Activated naive CD8-positive, alpha-beta T cell treated with anti-CD3 and anti-CD28 coated beads, Interleukin-2, amount 50 U/mL, for 24 hours (primary cell): ENCODE results near the gene TNNI3K.

Experiments used
- ATAC-seq: fragments of 150-1000 bp; cut with Tn5 transposase; one replicate; pipeline ENCODE4 v1.10.0; 2021
- DNase-seq: peaks from one replicate; pipeline ENCODE4 v3.0.0; 2021
- H3K27ac Mint-ChIP-seq: one replicate; pipeline ENCODE4 v1.8.0; 2021; ENCODE audit warnings: mild to moderate bottlenecking, mixed read lengths
- H3K27me3 Mint-ChIP-seq: one replicate; pipeline ENCODE4 v1.8.0; 2021; ENCODE audit warnings: mixed read lengths
- H3K36me3 Mint-ChIP-seq: one replicate; pipeline ENCODE4 v1.8.0; 2021; ENCODE audit warnings: low read depth, mixed read lengths
- H3K4me1 Mint-ChIP-seq: one replicate; pipeline ENCODE4 v1.8.0; 2021; ENCODE audit warnings: mixed read lengths
- H3K4me3 Mint-ChIP-seq: one replicate; pipeline ENCODE4 v1.8.0; 2021; ENCODE audit warnings: mild to moderate bottlenecking, moderate library complexity, mixed read lengths
- H3K9me3 Mint-ChIP-seq: one replicate; pipeline ENCODE4 v1.8.0; 2021; ENCODE audit warnings: mixed read lengths

TNNI3K gene

DNA sequence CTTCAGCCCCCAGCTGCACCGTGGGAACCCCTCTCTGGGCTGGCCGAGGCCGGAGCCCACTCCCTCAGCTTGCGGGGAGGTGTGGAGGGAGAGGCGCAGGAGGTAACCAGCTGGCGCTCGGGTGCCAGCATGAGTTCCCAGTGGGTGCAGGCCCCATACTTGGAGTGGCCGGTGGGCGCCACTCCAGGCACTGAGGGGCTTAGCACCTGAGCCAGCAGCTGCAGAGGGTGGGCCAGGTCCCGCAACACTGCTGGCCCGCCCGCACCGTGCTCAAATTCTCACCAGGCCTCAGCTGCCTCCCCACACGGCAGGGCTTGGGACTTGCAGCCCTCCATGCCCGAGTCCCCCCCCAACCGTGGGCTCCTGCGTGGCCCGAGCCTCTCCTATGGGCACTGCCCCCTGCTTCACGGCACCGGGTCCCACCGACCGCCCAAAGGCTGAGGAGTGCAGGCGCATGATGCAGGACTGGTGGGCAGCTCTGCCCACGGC, 230.1 kb downstream of the TNNI3K start:
- Mint-ChIP-seq H3K4me1 (no peaks in the 10 kb centered on the region), H3K36me3 (no peaks in the 10 kb centered on the region), H3K27me3 (peaks cover 1% of the 10 kb centered on the region), H3K4me3 (no peak overlapping the region), H3K9me3 (no peaks in the 10 kb centered on the region), H3K27ac (no peak overlapping the region)
- ATAC-seq, result peak; percentile 20
- DNase-seq, result no peak

DNA sequence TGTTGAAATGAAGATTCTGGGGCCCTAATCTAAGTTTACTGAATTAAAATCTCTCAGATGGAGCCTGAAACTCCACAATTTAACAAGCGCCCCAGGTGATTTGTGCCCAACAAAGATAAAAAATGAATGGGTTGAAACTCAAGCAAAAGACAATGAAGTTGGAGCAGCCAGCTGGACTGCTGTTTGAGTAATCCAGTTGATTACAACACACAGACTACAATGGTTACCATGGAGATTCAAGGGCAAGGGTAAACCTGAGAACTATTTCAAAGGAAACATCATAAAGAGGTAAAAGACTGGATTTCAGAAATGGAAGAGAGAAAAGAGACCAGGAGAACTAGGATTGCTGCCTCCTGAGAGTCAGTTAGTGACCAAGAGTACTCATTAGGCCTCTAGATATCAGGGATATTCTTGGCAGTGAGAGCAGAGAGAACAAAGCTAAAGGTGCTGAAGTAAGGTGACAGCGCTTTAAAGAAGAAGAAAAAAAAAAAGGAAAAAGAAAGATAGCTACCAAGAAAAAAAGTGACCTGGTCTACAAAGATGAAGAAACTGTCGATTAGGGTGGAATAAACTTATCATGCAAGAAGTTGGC, 232.7 kb downstream of the TNNI3K start:
- peaks cover 3% of the 10 kb centered on the region for H3K27me3 Mint-ChIP-seq
- H3K4me3 Mint-ChIP-seq, result no peak overlapping the region
- no peak for ATAC-seq
- no peak for DNase-seq
- no peaks in the 10 kb centered on the region for H3K9me3 Mint-ChIP-seq
- no peaks in the 10 kb centered on the region for H3K4me1 Mint-ChIP-seq
- H3K27ac Mint-ChIP-seq, result no peak overlapping the region
- H3K36me3 Mint-ChIP-seq, result no peaks in the 10 kb centered on the region

DNA sequence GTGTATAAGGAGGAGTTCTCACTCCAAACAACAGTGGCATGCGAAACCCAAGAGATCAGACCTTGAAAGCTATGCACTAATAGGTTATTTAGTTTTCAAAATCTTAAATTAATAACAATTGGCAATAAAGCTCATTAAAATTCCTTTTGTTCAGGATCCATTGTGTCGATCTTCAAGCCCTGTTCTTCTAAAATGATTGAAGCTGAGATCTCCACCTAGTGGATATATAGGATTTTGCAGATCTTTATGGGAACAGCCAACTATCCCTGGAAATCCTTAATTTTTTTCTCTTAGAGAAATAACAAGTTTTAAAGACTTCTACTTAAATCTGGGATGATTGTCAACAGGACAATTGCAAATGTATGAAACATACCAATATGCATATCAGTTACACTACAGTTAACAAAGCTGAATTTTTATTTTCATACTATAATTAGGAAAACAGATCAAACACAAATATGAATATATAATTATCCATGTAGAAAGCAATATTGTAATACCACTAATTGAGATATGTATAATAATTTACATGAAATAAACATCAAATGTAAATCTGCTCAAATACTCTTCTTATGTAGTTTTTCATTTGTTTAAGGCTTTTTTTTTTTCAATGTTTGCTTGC, 233.9 kb downstream of the TNNI3K start:
- Mint-ChIP-seq H3K4me1 (no peaks in the 10 kb centered on the region), H3K4me3 (no peak overlapping the region), H3K9me3 (no peaks in the 10 kb centered on the region), H3K27me3 (peaks cover 3% of the 10 kb centered on the region), H3K36me3 (no peaks in the 10 kb centered on the region), H3K27ac (no peak overlapping the region)
- ATAC-seq (no peak), DNase-seq (no peak)

DNA sequence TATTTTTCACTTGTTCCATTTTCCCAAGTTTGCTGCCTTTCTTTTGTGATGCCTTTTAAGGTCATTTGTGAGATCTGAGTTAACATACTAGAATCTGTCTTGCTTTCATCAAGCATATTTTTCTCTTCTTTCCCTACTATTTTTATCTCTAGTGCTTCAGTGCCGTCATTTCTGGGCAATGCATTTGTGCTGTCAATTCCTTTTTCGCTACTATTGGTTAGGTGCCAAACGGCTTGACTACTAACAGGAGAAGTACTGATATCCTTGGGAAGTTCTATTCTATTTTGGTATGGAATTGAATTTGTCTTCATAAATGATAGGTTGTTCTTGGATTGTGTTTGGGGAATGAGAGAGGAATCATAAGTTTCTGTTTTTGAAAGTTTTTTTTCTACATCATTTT, 235.1 kb downstream of the TNNI3K start:
- no peak for ATAC-seq
- peaks cover 3% of the 10 kb centered on the region for H3K27me3 Mint-ChIP-seq
- H3K4me3 Mint-ChIP-seq, result no peak overlapping the region
- no peaks in the 10 kb centered on the region for H3K4me1 Mint-ChIP-seq
- no peak for DNase-seq
- H3K36me3 Mint-ChIP-seq, result no peaks in the 10 kb centered on the region
- no peaks in the 10 kb centered on the region for H3K9me3 Mint-ChIP-seq
- no peak overlapping the region for H3K27ac Mint-ChIP-seq

DNA sequence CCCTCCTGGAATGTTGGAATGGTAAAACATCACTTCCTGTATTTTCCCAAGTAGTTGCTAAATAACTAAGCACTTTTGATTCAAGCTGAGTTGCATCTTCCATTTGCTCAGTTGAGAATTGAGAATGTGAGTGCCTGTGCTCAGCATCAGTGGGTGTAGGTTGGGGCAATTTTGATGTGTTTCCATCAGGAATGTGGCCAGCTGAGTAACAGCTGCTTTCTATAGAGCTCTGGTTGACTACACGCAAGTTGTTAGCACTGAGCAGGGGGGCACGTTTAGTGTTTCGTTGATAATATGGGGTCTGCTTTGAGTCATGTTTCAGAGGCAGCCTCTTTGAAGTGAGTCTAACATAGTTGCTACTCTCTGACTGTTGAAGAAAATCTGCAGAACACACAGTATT, 235.7 kb downstream of the TNNI3K start:
- Mint-ChIP-seq H3K27me3 (peaks cover 3% of the 10 kb centered on the region), H3K9me3 (no peaks in the 10 kb centered on the region), H3K4me1 (no peaks in the 10 kb centered on the region), H3K36me3 (no peaks in the 10 kb centered on the region), H3K27ac (no peak overlapping the region), H3K4me3 (no peak overlapping the region)
- no peak for DNase-seq
- ATAC-seq, result no peak

DNA sequence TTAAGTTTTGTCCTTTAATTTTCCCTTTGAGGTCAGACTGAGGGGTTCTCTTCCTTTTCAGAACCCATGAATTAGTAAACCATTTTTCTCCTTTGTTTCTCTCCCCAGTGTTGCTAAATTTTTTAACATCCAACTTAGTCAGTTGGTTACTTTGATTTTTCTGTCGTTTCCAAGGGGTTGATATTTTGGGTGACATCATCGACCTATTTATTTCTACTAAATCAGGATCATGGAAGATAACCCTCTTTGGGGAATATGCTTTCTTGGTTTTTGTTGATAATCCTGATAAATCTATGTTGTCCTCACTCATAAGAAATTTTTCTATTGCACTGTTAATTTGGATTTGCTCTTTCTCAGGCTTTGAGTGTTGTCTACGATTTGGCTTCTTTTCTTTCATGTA, 236.3 kb downstream of the TNNI3K start:
- DNase-seq (no peak), ATAC-seq (no peak)
- no peak overlapping the region for H3K27ac Mint-ChIP-seq
- no peak overlapping the region for H3K4me3 Mint-ChIP-seq
- no peaks in the 10 kb centered on the region for H3K9me3 Mint-ChIP-seq
- H3K4me1 Mint-ChIP-seq, result no peaks in the 10 kb centered on the region
- H3K27me3 Mint-ChIP-seq, result peaks cover 3% of the 10 kb centered on the region
- H3K36me3 Mint-ChIP-seq, result no peaks in the 10 kb centered on the region

DNA sequence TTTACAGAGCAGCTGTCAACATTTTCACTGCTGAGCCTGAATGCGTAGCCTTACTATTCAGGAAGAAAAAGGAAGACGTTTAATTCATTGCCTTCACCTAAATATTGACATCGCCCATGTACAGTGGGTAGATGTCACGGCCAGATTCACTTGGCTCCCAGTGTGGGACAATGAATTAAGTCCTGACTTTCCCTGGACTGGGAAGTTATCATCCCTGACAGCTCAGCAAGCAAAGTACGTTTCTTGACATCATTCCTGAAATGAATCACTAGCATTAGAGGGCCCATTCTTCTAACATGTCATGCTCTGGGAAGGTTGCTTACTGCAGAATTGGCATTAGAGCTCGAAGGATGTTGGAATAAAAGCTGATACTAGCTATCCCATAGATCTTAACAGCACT, 239.4 kb downstream of the TNNI3K start:
- Mint-ChIP-seq H3K9me3 (no peaks in the 10 kb centered on the region), H3K27ac (no peak overlapping the region), H3K4me1 (no peaks in the 10 kb centered on the region), H3K4me3 (no peak overlapping the region), H3K36me3 (no peaks in the 10 kb centered on the region), H3K27me3 (peaks cover 3% of the 10 kb centered on the region)
- DNase-seq (no peak), ATAC-seq (no peak)

DNA sequence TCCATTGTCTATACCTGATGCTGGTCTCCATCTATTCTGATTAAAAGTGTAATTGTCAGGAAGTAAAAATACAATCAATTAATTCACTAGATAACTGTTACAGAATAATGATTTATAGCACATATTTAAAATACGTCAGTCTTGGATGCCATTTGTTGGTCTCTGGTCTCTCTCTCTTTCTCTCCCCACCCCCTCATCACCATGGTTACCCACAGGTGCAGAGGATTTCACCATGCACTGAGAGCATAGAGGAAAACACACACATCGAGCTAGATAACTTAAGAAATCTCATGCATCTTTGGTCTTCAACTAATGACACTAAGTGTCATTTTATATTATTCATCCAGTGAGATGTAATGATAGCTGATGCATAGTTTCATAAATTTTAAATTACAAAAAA, 243.8 kb downstream of the TNNI3K start:
- no peaks in the 10 kb centered on the region for H3K9me3 Mint-ChIP-seq
- H3K36me3 Mint-ChIP-seq, result no peaks in the 10 kb centered on the region
- no peak overlapping the region for H3K4me3 Mint-ChIP-seq
- H3K4me1 Mint-ChIP-seq, result no peaks in the 10 kb centered on the region
- H3K27me3 Mint-ChIP-seq, result no peaks in the 10 kb centered on the region
- DNase-seq, result no peak
- H3K27ac Mint-ChIP-seq, result no peak overlapping the region
- no peak for ATAC-seq

DNA sequence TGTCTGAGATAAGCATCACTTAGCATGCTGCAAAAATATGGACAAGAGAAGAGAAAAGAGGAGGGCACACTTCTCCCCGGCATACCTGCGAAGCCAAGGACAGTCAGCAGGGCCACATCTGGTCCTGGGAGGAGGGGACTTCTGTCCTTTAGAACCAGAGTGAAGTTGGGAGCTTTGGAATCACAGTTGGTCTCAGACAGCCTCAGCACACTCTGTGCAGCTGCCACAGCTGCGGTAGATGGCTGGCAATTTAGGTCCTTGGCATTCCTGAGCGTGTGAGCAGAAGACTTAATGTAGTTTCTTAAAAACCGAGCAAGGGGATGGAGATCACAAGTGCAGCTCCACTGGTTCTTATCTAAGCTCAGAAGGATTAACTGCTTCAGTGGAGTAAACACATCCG, 244.9 kb downstream of the TNNI3K start:
- Mint-ChIP-seq H3K36me3 (no peaks in the 10 kb centered on the region), H3K4me1 (no peaks in the 10 kb centered on the region), H3K27me3 (no peaks in the 10 kb centered on the region), H3K4me3 (no peak overlapping the region), H3K27ac (no peak overlapping the region), H3K9me3 (no peaks in the 10 kb centered on the region)
- no peak for DNase-seq
- no peak for ATAC-seq

DNA sequence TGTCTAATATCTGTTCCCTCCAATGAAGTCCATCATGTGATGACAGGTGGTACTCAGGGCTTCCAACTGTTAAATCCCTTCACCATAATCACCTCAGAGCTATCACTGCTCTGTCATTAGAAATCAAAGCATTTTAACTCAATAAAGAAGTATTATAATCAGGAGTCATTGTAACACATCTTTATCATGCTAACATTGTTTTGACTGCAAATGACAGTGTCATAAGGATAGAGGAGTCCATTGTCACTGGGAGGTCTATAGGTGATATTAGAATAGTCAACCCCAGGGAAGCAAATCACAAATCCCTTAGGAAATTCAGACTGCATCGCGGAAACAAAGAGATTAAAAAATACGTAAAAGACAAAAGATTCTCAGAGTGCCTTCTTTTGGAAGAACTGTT, 246.4 kb downstream of the TNNI3K start:
- H3K9me3 Mint-ChIP-seq, result no peaks in the 10 kb centered on the region
- DNase-seq (no peak), ATAC-seq (no peak)
- H3K27me3 Mint-ChIP-seq, result no peaks in the 10 kb centered on the region
- no peaks in the 10 kb centered on the region for H3K4me1 Mint-ChIP-seq
- no peak overlapping the region for H3K4me3 Mint-ChIP-seq
- no peak overlapping the region for H3K27ac Mint-ChIP-seq
- no peaks in the 10 kb centered on the region for H3K36me3 Mint-ChIP-seq

DNA sequence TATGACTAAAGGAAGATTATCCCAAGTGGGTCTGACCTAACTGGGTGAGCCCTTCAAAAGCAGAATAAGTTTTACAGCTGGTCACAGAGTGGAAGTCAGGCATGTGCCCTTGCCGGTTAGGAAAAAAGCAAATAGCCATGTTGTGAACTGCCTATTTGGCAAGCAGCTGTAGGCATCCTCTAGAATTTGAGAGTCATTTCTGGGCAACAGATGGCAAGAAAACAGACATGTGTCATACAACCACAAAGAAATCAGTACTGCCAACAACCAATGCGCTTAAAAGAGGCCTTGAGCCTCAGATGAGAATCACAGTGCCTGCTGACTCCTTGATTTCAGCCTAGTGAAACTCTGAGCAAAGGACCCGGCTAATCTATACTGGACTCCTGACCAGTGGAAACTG, 250.4 kb downstream of the TNNI3K start:
- Mint-ChIP-seq H3K27ac (no peak overlapping the region), H3K4me1 (no peaks in the 10 kb centered on the region), H3K4me3 (no peak overlapping the region), H3K9me3 (no peaks in the 10 kb centered on the region), H3K27me3 (peaks cover 2% of the 10 kb centered on the region), H3K36me3 (no peaks in the 10 kb centered on the region)
- ATAC-seq (no peak), DNase-seq (no peak)

DNA sequence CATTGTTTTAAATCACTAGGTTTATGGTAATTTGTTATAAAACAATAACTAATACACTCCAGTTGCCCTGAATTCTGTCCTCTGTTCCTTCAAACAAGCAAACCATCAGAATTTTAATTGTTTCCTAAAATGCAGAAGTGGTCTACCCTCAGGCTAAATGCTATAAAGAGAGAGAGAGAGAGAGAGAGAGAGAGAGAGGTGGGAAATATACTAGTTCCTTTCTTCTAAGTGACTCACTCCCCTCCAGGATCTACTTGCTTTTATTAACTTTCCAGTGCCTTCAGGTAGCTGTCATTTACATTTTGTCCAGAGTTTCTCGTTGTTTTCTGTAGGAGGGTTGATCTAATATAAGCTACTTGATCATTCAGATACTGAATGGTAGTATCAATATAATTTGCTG, 250.8 kb downstream of the TNNI3K start:
- H3K4me1 Mint-ChIP-seq, result no peaks in the 10 kb centered on the region
- H3K27ac Mint-ChIP-seq, result no peak overlapping the region
- DNase-seq, result no peak
- H3K27me3 Mint-ChIP-seq, result peaks cover 2% of the 10 kb centered on the region
- no peak overlapping the region for H3K4me3 Mint-ChIP-seq
- H3K9me3 Mint-ChIP-seq, result no peaks in the 10 kb centered on the region
- no peaks in the 10 kb centered on the region for H3K36me3 Mint-ChIP-seq
- no peak for ATAC-seq

DNA sequence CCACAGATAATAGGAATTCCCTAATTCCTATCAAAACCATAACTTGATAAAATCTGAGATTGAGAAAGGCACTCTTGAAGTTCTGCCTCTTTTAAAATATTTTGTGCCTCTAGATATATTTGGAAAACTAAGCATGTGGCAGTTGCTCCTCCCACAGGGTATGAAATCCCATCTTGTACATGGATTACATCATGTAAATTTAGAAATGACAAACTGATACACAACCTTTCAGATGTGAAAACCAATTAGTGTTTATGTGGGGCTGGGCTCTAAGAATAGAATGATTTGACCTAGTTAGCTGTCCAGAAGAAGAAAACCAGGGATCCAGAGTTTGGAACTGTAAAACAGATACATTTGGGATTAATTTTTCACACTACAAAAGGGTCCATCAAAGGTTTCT, 261.5 kb downstream of the TNNI3K start:
- Mint-ChIP-seq H3K36me3 (no peaks in the 10 kb centered on the region), H3K9me3 (no peaks in the 10 kb centered on the region), H3K27me3 (no peaks in the 10 kb centered on the region), H3K27ac (no peak overlapping the region), H3K4me1 (no peaks in the 10 kb centered on the region), H3K4me3 (no peak overlapping the region)
- ATAC-seq, result no peak
- DNase-seq, result no peak

DNA sequence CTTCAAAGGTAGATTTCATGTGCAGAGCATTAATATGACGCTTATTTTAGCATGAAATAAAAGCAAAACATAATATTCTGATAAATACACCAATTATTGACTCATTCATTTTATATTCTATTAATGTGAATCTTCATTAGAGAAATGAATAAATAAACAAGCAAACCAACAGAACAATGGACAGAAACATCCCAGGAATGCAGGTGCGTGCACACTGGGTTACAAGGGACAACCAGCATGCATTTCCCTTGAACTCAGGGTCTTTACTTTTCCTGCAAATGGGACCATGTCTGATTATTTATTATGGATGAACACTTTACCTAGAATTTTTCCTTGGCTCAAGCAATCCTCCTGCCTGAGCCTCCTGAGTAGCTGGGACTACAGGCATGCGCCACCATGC, 263.7 kb downstream of the TNNI3K start:
- Mint-ChIP-seq H3K4me1 (no peaks in the 10 kb centered on the region), H3K27me3 (peaks cover 4% of the 10 kb centered on the region), H3K36me3 (no peaks in the 10 kb centered on the region), H3K9me3 (no peaks in the 10 kb centered on the region), H3K4me3 (no peak overlapping the region), H3K27ac (no peak overlapping the region)
- DNase-seq (no peak), ATAC-seq (no peak)

DNA sequence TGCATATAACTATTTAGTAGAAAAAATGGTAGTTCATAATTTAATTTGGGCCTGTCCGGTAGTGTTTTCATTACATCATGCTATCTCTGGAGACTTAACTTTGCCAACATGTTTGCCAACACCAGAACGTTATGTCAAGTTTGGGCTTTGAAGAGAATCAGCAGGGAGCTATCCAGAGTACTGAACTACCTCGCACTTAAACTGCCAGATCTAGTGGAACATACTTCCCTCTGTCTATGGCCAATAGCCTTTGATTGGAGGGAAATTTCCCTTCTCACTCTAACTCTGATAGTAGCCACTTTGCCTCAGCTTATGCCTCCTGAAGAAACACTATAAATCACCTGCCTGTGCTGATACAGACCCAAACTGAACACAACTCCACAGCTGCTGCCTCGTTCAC, 267.2 kb downstream of the TNNI3K start:
- peaks cover 6% of the 10 kb centered on the region for H3K27me3 Mint-ChIP-seq
- DNase-seq (no peak), ATAC-seq (no peak)
- H3K4me1 Mint-ChIP-seq, result no peaks in the 10 kb centered on the region
- no peaks in the 10 kb centered on the region for H3K36me3 Mint-ChIP-seq
- H3K9me3 Mint-ChIP-seq, result no peaks in the 10 kb centered on the region
- no peak overlapping the region for H3K4me3 Mint-ChIP-seq
- H3K27ac Mint-ChIP-seq, result no peak overlapping the region

DNA sequence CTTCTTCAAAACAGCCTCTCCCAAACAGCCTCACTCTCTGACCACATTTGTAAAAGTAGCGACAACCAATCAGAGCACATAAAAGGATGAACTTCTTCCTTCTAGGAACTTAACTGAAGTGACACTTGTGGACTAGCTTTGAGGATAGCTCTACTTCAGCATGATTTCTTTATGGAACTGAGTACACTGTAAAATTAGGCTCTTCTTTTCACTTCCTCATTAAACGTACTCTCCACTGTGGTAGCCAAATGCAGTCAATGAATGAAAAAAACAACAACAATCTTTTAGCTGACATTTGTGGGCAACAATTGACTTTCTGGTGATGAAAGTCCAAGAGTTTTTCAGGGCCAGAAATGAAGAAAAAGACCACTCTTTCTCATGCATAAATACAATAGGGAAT, 267.7 kb downstream of the TNNI3K start:
- Mint-ChIP-seq H3K36me3 (no peaks in the 10 kb centered on the region), H3K27me3 (peaks cover 6% of the 10 kb centered on the region), H3K27ac (no peak overlapping the region), H3K4me3 (no peak overlapping the region), H3K4me1 (no peaks in the 10 kb centered on the region), H3K9me3 (no peaks in the 10 kb centered on the region)
- DNase-seq (no peak), ATAC-seq (no peak)
